22Rv1 (cell line): ENCODE results near the gene RAN.

ENCODE experiments used
- ZFX ChIP-seq: fragments of 450-650 bp; IDR thresholded peaks from 2 replicates; pipeline ENCODE4 v1.6.1; 2017; ENCODE audit warnings: antibody characterized with exemption, borderline replicate concordance
- TF ChIP-seq, protein P1 (sequence below): fragments of 450-650 bp; IDR thresholded peaks from 2 replicates; pipeline ENCODE4 v1.5.1; 2017; ENCODE audit warnings: mild to moderate bottlenecking

DNA sequence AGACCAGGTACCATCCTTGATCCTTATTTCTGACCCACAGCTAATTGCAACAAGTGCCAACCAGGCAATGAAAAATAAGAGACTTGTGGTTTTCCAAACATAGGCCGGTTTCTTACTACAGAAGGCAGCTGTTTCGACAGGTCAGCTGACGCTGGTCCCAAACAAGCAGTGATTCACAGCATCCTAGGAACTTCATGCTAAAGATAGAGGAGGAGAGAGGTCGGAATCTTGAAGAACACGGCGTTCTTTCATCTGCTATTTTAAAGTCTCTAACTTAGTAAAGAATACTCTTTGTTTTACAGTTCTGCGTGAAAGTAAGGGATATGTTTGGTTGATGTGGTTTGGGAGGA, 53.8 kb downstream of the RAN start:
- no peak for TF ChIP-seq ZFX
- TF ChIP-seq, protein P1, sequence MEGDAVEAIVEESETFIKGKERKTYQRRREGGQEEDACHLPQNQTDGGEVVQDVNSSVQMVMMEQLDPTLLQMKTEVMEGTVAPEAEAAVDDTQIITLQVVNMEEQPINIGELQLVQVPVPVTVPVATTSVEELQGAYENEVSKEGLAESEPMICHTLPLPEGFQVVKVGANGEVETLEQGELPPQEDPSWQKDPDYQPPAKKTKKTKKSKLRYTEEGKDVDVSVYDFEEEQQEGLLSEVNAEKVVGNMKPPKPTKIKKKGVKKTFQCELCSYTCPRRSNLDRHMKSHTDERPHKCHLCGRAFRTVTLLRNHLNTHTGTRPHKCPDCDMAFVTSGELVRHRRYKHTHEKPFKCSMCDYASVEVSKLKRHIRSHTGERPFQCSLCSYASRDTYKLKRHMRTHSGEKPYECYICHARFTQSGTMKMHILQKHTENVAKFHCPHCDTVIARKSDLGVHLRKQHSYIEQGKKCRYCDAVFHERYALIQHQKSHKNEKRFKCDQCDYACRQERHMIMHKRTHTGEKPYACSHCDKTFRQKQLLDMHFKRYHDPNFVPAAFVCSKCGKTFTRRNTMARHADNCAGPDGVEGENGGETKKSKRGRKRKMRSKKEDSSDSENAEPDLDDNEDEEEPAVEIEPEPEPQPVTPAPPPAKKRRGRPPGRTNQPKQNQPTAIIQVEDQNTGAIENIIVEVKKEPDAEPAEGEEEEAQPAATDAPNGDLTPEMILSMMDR = no peak
